ENCODE results near the gene PEX5L. TPM values are rescaled to one million over a fixed set of nuclear protein-coding genes. Genes with fewer than 3 reads are reported as not detected.

PEX5L gene, protein sequence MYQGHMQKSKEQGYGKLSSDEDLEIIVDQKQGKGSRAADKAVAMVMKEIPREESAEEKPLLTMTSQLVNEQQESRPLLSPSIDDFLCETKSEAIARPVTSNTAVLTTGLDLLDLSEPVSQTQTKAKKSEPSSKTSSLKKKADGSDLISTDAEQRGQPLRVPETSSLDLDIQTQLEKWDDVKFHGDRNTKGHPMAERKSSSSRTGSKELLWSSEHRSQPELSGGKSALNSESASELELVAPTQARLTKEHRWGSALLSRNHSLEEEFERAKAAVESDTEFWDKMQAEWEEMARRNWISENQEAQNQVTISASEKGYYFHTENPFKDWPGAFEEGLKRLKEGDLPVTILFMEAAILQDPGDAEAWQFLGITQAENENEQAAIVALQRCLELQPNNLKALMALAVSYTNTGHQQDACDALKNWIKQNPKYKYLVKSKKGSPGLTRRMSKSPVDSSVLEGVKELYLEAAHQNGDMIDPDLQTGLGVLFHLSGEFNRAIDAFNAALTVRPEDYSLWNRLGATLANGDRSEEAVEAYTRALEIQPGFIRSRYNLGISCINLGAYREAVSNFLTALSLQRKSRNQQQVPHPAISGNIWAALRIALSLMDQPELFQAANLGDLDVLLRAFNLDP
- polyA plus RNA-seq (2012; ENCODE audit: missing spikeins), result 0.11 TPM

DNA sequence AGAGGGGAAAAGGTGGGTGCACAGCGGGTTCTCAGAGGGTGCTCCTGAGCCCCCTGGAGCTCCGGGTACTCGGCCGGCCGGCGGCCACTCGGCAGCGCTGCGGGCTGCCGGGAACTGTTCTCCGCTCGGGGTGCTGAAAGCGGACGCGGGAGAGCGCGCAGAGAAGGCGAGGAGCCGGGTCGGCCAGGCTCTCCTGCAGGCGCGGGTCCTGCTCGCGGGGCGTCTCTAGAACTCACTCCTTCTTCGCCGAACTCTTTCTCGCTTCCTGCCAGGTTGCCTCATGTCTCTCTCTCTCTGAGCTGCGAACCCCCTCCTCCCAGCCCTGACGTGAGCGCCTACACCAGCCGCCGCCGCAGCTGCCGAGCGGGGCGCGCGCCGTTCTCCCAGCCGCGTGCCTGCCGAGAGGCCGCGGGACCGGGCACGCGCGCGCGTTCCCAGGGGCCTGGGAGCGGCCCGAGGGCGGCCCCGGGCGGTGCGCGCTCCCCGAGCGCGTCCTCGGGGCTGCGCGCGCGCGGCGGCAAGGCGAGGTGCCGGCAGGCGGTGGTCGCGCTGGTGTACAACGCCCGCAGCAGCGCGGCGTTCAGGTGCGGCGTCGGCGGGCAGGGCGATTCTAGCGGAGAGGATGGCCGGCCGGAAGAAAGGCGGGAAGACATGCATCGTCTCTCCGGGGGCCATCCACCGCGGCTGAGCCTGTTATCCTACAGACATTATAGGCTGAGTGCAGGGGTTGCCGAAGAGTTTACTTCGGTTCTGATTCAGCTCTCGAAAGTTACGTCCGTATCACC, at the start of gene PEX5L:
Gene PEX5L, minus strand, starts transcription at position 267 of the 785 bp plus-strand sequence. CDS start 338 bp downstream, outside the sequence.
- FAIRE-seq (no peak), DNase-seq (ENCODE audit: insufficient read length) (peak; percentile 41)
- TF ChIP-seq TAF1 (IDR thresholded peaks at IDR 0.05; ENCODE audit: borderline replicate concordance, low read depth, low read length), result no peak
- TF ChIP-seq POLR2A (IDR thresholded peaks at IDR 0.05; ENCODE audit: low read depth, low read length), result no peak
- TF ChIP-seq POLR2AphosphoS5 (IDR thresholded peaks at IDR 0.05; ENCODE audit: low read depth, low read length), result no peak

DNA sequence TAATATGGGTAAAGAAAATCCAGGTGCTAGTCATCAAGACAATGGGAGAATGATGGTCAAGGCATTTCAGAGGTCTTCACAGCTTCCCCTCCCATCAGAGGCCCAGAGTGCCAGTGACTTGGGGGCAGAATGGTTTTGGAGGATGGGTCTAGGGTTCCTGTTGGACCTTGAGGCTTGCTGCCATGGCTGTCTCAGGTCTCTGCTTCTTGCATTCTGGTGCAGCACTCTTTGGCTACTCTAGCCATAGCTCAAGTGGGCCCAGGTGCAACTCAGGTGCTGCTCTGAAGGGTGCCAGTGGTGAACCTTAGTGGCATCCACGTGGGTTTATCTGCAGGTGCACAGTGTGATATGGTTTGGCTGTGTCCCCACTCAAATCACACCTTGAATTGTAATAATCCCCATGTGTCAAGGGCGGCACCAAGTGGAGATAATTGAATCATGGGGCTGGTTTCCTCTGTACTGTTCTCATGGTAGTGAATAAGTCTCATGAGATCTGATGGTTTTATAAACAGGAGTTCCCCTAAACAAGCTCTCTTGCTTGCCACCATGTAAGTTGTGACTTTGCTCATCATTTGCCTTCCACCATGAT, 48.5 kb upstream of the PEX5L start:
- DNase-seq (ENCODE audit: insufficient read length) (no peak), FAIRE-seq (no peak)
- TF ChIP-seq TAF1 (IDR thresholded peaks at IDR 0.05; ENCODE audit: borderline replicate concordance, low read depth, low read length) (no peak), POLR2AphosphoS5 (IDR thresholded peaks at IDR 0.05; ENCODE audit: low read depth, low read length) (no peak), POLR2A (IDR thresholded peaks at IDR 0.05; ENCODE audit: low read depth, low read length) (no peak)

DNA sequence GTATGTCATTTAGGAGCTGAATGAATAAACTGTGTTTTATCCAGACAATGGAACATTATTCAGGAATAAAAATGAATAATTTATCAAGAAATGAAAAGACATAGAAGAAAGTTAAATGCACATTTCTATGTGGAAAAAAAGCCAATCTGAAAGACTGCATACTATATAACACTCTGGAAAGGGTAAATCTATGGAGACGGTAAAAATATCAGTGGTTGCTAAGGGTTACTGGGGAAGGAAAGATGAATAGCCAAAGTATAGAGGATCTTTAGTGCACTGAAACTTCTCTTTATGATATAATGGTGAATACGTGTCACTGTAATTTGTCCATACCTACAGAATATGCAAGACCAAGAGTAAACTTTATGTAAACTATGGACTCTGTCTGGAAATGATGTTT, 46.0 kb upstream of the PEX5L start:
- DNase-seq (ENCODE audit: insufficient read length), result no peak
- TF ChIP-seq POLR2AphosphoS5 (IDR thresholded peaks at IDR 0.05; ENCODE audit: low read depth, low read length), result no peak
- TF ChIP-seq TAF1 (IDR thresholded peaks at IDR 0.05; ENCODE audit: borderline replicate concordance, low read depth, low read length), result no peak
- no peak for TF ChIP-seq POLR2A (IDR thresholded peaks at IDR 0.05; ENCODE audit: low read depth, low read length)

DNA sequence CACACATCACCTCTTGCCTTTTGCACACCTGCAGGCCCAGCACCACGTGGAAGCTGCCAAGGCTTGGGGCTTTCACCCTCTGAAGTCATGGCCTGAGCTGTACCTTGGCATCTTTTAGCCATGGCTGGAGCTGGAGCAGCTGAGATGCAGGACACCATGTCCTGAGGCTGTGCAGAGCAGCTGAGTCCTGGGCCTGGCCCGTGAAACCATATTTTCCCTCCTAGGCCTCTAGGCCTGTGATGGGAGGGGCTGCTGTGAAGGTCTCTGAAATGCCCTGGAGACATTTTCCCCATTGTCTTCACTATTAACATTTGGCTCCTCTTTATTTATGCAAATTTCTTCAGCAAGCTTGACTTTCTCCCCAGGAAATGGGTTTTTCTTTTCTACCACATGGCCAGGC, 41.9 kb upstream of the PEX5L start:
- TF ChIP-seq TAF1 (IDR thresholded peaks at IDR 0.05; ENCODE audit: borderline replicate concordance, low read depth, low read length) (no peak), POLR2A (IDR thresholded peaks at IDR 0.05; ENCODE audit: low read depth, low read length) (no peak), POLR2AphosphoS5 (IDR thresholded peaks at IDR 0.05; ENCODE audit: low read depth, low read length) (no peak)
- no peak for FAIRE-seq
- no peak for DNase-seq (ENCODE audit: insufficient read length)

More for the DNA sequence above, 46.0 kb upstream of the PEX5L start:
- FAIRE-seq, result no peak

DNA sequence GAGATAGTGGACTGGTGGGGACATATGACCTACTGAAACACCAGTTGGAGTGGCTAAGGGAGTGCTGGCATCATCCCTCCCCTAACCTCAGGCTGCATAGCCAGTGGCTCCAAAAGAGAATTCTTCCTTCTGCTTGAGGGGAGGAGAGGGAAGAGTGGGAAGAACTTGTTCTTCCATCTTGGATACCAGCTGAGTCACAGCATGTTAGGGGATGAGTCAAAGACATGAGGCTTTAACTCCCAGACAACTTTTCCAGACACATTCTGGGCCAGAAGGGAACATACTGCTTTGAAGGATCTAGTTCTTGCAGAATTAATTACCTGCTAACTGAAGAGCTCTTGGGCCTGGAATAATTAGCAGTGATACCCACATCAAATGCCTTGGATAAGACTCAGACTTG, 36.8 kb upstream of the PEX5L start:
- no peak for DNase-seq (ENCODE audit: insufficient read length)
- no peak for FAIRE-seq
- no peak for TF ChIP-seq POLR2AphosphoS5 (IDR thresholded peaks at IDR 0.05; ENCODE audit: low read depth, low read length)
- TF ChIP-seq TAF1 (IDR thresholded peaks at IDR 0.05; ENCODE audit: borderline replicate concordance, low read depth, low read length), result no peak
- TF ChIP-seq POLR2A (IDR thresholded peaks at IDR 0.05; ENCODE audit: low read depth, low read length), result no peak

DNA sequence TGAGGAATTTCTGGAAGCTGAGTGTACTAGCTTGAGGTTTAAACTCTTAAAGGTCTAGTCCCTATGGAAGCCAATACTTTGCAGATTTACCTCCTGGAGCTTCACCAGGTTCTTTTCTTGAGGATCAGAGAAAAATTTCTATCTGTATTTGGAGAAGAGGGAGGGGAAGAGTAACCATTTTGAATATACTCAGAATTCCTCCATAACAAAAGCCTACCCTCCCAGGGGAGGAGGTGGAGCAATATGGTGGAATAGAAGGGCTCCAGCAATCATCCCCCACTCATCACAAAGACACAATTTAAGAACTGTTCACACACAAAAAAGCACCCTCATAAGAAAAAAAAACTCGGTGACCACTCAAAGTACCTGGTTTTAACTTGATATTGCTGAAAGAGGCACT, 36.0 kb upstream of the PEX5L start:
- FAIRE-seq (no peak), DNase-seq (ENCODE audit: insufficient read length) (no peak)
- no peak for TF ChIP-seq TAF1 (IDR thresholded peaks at IDR 0.05; ENCODE audit: borderline replicate concordance, low read depth, low read length)
- TF ChIP-seq POLR2A (IDR thresholded peaks at IDR 0.05; ENCODE audit: low read depth, low read length), result no peak
- TF ChIP-seq POLR2AphosphoS5 (IDR thresholded peaks at IDR 0.05; ENCODE audit: low read depth, low read length), result no peak

DNA sequence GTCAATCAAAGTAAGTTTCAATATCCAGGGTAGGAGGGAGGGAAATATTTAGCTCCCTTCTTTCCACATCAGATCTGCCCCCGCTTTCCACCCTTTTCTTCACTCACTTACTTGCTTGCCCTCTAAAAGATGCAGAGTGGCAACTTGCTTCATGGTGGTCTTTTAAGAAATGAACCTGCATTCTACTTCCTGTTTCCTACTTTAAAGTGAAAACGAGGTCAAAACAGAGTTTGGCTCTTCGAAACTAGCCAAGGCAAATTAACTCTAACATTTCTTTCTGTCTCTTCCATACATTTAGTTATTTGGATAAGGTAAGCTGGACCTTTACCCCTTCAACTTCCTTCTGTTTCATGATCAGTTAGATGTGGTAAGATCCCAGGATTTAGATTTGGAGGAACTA, 34.2 kb upstream of the PEX5L start:
- FAIRE-seq (no peak), DNase-seq (ENCODE audit: insufficient read length) (no peak)
- TF ChIP-seq POLR2AphosphoS5 (IDR thresholded peaks at IDR 0.05; ENCODE audit: low read depth, low read length), result no peak
- TF ChIP-seq POLR2A (IDR thresholded peaks at IDR 0.05; ENCODE audit: low read depth, low read length), result no peak
- no peak for TF ChIP-seq TAF1 (IDR thresholded peaks at IDR 0.05; ENCODE audit: borderline replicate concordance, low read depth, low read length)

DNA sequence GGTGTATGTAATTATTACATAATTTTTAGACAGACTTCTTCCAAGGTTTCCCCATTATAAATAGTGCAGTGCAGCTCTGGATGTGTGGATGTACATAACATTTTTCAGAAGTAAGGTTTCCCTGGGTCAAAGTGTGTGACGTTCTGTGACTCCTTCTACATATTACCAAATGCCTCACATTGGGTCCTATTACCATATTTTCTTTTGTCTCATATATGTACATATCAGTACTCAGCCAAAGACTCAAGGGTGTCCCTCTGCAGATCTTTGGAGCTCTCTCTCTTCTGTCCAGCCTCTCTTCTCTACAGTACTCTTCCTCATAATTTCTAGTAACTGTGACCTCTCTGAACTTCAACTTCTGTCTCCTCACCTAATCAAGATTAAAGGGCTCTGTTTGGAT, 31.3 kb upstream of the PEX5L start:
- no peak for DNase-seq (ENCODE audit: insufficient read length)
- no peak for FAIRE-seq
- no peak for TF ChIP-seq TAF1 (IDR thresholded peaks at IDR 0.05; ENCODE audit: borderline replicate concordance, low read depth, low read length)
- TF ChIP-seq POLR2A (IDR thresholded peaks at IDR 0.05; ENCODE audit: low read depth, low read length), result no peak
- TF ChIP-seq POLR2AphosphoS5 (IDR thresholded peaks at IDR 0.05; ENCODE audit: low read depth, low read length), result no peak

DNA sequence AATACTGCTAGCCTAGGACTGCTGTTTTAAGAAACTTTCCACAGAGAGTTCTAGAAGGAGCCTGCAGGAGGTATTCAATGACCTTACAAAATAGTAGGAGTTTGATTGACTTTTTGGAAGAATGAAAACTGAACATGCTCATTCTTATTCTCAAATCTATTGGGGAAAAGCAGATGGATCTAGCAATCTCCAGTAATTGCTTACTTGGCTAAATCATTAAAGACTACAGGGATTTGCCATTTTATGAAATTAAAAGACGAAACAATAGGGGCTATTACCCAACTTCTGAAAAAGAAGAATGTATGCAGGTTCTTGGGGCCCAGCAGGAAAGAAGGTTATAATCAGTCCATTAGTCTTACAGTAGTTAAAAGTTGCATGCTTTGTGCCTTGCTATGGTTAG, 29.9 kb upstream of the PEX5L start:
- TF ChIP-seq POLR2A (IDR thresholded peaks at IDR 0.05; ENCODE audit: low read depth, low read length) (no peak), TAF1 (IDR thresholded peaks at IDR 0.05; ENCODE audit: borderline replicate concordance, low read depth, low read length) (no peak), POLR2AphosphoS5 (IDR thresholded peaks at IDR 0.05; ENCODE audit: low read depth, low read length) (no peak)
- FAIRE-seq, result no peak
- DNase-seq (ENCODE audit: insufficient read length), result no peak

DNA sequence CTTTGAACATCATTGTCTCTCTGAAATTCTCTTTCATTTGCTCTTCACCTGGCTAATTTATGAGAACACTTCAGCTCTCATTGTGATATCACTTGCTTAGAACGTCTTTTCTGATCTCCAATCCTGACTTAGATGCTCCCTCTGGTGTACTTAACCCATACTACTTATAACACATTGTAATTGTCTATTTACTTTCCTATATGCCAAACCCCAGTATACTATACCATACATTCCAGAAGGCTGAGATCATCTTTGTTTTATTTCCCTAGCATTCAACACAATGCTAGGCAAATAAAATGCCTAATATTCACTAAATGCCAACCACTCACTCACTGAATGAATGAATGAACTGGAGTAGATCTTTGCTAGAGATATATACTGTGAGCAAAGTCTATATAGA, 27.0 kb upstream of the PEX5L start:
- no peak for DNase-seq (ENCODE audit: insufficient read length)
- no peak for FAIRE-seq
- TF ChIP-seq TAF1 (IDR thresholded peaks at IDR 0.05; ENCODE audit: borderline replicate concordance, low read depth, low read length) (no peak), POLR2AphosphoS5 (IDR thresholded peaks at IDR 0.05; ENCODE audit: low read depth, low read length) (no peak)

DNA sequence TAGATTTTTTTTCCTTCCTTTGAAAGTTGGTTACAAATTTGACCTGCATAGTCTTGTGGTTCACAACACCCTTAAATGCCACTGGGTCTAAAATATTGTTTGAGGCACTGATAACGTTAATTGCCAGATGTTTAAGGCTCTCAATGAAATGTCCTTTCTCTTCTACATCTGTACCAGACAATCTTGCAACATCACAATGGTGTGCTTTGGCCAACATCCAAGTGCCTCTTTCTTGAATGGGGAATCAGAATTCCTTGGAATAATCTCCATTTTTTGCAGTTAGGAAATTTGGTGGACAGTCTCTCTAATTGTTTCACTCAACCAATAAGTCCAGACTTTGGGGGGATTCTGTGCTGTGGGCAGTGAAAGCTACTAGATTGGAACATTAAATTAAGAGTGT, 26.0 kb upstream of the PEX5L start:
- FAIRE-seq, result no peak
- DNase-seq (ENCODE audit: insufficient read length), result no peak
- TF ChIP-seq POLR2AphosphoS5 (IDR thresholded peaks at IDR 0.05; ENCODE audit: low read depth, low read length) (no peak), POLR2A (IDR thresholded peaks at IDR 0.05; ENCODE audit: low read depth, low read length) (no peak), TAF1 (IDR thresholded peaks at IDR 0.05; ENCODE audit: borderline replicate concordance, low read depth, low read length) (no peak)
